MM.1S (cell line): Measurements from ENCODE around the gene MAP3K8.

Experiments used
- DNase-seq: peaks from one replicate; pipeline ENCODE4 v3.0.0-alpha.2; 2015
- H2AFZ ChIP-seq: fragments of 300-600 bp; sonication (generic); 2 replicates; pipeline ENCODE4 v1.6.0; 2016; ENCODE audit warnings: antibody characterized with exemption, low read length
- H3F3A ChIP-seq: fragments of 300-600 bp; sonication (generic); 2 replicates; pipeline ENCODE4 v1.6.1; 2016; ENCODE audit warnings: mild to moderate bottlenecking, antibody characterized with exemption, low read length, moderate library complexity, mixed read lengths; ENCODE audit not compliant: insufficient read depth
- H3K27ac ChIP-seq: fragments of 300-600 bp; sonication (generic); 2 replicates; pipeline ENCODE4 v1.5.1; 2016; ENCODE audit warnings: mild to moderate bottlenecking, low read length
- H3K27me3 ChIP-seq: fragments of 300-600 bp; sonication (generic); replicated peaks from 2 replicates; pipeline ENCODE4 v1.6.0; 2016; ENCODE audit warnings: low read length; ENCODE audit not compliant: insufficient read depth
- H3K36me3 ChIP-seq: fragments of 300-600 bp; sonication (generic); replicated peaks from 2 replicates; pipeline ENCODE4 v1.6.1; 2016; ENCODE audit warnings: mild to moderate bottlenecking, low read length, mixed read lengths; ENCODE audit not compliant: insufficient read depth
- H3K4me1 ChIP-seq: fragments of 300-600 bp; sonication (generic); 2 replicates; pipeline ENCODE4 v1.6.1; 2016; ENCODE audit warnings: low read length, mixed read lengths
- H3K4me2 ChIP-seq: fragments of 300-600 bp; sonication (generic); 2 replicates; pipeline ENCODE4 v1.6.0; 2016; ENCODE audit warnings: low read depth, low read length
- H3K4me3 ChIP-seq: fragments of 300-600 bp; sonication (generic); 2 replicates; pipeline ENCODE4 v1.5.1; 2016; ENCODE audit warnings: low read length, mixed read lengths
- H3K79me2 ChIP-seq: fragments of 300-600 bp; sonication (generic); 2 replicates; pipeline ENCODE4 v1.6.1; 2016; ENCODE audit warnings: mixed run types, low read length, mixed read lengths
- H3K9ac ChIP-seq: fragments of 300-600 bp; sonication (generic); 2 replicates; pipeline ENCODE4 v1.6.1; 2016; ENCODE audit warnings: low read length, mixed read lengths
- H3K9me2 ChIP-seq: fragments of 300-600 bp; sonication (generic); replicated peaks from 2 replicates; pipeline ENCODE4 v1.6.1; 2016; ENCODE audit warnings: mild to moderate bottlenecking, low read length, mixed read lengths; ENCODE audit not compliant: insufficient read depth
- H3K9me3 ChIP-seq: fragments of 300-600 bp; sonication (generic); replicated peaks from 2 replicates; pipeline ENCODE4 v1.6.1; 2016; ENCODE audit warnings: mild to moderate bottlenecking, low read length, mixed read lengths; ENCODE audit not compliant: insufficient read depth
- H4K20me1 ChIP-seq: fragments of 300-600 bp; sonication (generic); 2 replicates; pipeline ENCODE4 v1.6.1; 2016; ENCODE audit warnings: mild to moderate bottlenecking, low read length, moderate library complexity, mixed read lengths; ENCODE audit not compliant: insufficient read depth
- EZH2 ChIP-seq: fragments of 300-600 bp; sonication (generic); optimal IDR thresholded peaks from 2 replicates; pipeline ENCODE3; 2017; ENCODE audit warnings: low read depth, mild to moderate bottlenecking, antibody characterized with exemption, low read length, mixed read lengths
- EZH2phosphoT487 ChIP-seq: fragments of 300-600 bp; sonication (generic); IDR thresholded peaks from 2 replicates; pipeline ENCODE4 v1.6.1; 2018; ENCODE audit warnings: antibody characterized with exemption, low read length
- TF ChIP-seq, protein P1 (sequence below): fragments of 300-600 bp; sonication (generic); IDR thresholded peaks from 2 replicates; pipeline ENCODE4 v1.5.1; 2016; ENCODE audit warnings: antibody characterized with exemption, low read length, mixed read lengths

The MAP3K8 gene

DNA sequence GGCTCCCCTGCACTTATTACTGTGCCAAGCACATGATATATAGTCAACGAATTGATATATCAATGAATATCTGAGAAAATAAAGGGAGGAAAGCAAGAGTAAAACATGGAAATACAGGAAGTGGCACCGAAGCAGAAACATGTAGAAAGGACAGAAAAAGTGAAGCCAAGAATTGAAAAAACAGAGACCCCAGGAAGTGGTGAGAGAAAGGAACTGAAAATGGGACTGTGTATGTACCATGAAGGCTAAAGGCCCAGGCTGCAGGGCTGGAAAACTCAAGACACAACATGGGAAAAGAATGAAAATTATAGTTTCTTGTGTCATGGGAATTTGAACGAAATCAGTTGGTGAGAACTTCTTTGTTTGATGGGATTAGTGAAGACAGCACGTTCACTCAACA, 60.6 kb downstream of the MAP3K8 start:
- Histone ChIP-seq H3K36me3 (no peaks in the 10 kb centered on the region), H3F3A (no peaks in the 10 kb centered on the region), H3K79me2 (no peaks in the 10 kb centered on the region), H3K4me2 (no peak overlapping the region), H3K9me3 (no peaks in the 10 kb centered on the region), H4K20me1 (no peaks in the 10 kb centered on the region), H3K27me3 (no peaks in the 10 kb centered on the region), H3K4me1 (peaks cover 15% of the 10 kb centered on the region), H3K9ac (no peak overlapping the region), H3K27ac (no peak overlapping the region), H3K4me3 (no peak overlapping the region), H2AFZ (no peak overlapping the region), H3K9me2 (no peaks in the 10 kb centered on the region)
- TF ChIP-seq, protein P1, sequence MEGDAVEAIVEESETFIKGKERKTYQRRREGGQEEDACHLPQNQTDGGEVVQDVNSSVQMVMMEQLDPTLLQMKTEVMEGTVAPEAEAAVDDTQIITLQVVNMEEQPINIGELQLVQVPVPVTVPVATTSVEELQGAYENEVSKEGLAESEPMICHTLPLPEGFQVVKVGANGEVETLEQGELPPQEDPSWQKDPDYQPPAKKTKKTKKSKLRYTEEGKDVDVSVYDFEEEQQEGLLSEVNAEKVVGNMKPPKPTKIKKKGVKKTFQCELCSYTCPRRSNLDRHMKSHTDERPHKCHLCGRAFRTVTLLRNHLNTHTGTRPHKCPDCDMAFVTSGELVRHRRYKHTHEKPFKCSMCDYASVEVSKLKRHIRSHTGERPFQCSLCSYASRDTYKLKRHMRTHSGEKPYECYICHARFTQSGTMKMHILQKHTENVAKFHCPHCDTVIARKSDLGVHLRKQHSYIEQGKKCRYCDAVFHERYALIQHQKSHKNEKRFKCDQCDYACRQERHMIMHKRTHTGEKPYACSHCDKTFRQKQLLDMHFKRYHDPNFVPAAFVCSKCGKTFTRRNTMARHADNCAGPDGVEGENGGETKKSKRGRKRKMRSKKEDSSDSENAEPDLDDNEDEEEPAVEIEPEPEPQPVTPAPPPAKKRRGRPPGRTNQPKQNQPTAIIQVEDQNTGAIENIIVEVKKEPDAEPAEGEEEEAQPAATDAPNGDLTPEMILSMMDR = no peak
- TF ChIP-seq EZH2 = no peak
- no peak for TF ChIP-seq EZH2phosphoT487
- no peak for DNase-seq

DNA sequence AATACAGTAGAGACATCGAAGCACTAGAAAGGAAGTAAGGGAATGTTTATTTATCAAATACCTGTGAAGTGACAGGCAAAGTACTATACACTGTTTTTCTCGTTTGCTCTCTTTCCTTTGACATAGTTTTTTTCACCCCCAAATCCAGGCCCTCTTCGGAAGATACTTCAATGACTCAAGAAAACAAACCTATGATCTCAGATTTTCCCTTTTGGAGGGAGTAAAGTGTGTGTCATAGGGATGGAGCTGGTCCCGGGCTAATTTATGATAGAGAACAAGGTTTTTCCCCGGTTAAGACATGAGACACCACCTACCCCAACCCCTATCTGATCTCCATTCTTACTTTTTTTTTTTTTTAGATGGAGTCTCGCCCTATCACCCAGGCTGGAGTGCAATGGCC, 61.7 kb downstream of the MAP3K8 start:
- no peaks in the 10 kb centered on the region for H4K20me1 ChIP-seq
- H3K36me3 ChIP-seq = no peaks in the 10 kb centered on the region
- H2AFZ ChIP-seq = no peak overlapping the region
- H3K27ac ChIP-seq = no peak overlapping the region
- no peak overlapping the region for H3K4me2 ChIP-seq
- no peak for DNase-seq
- no peaks in the 10 kb centered on the region for H3F3A ChIP-seq
- H3K4me1 ChIP-seq = peaks cover 11% of the 10 kb centered on the region
- no peak overlapping the region for H3K4me3 ChIP-seq
- H3K27me3 ChIP-seq = no peaks in the 10 kb centered on the region
- no peak overlapping the region for H3K9ac ChIP-seq
- no peaks in the 10 kb centered on the region for H3K9me3 ChIP-seq
- no peaks in the 10 kb centered on the region for H3K79me2 ChIP-seq
- no peaks in the 10 kb centered on the region for H3K9me2 ChIP-seq
- TF ChIP-seq, protein P1 = no peak
- no peak for TF ChIP-seq EZH2phosphoT487
- TF ChIP-seq EZH2 = no peak

DNA sequence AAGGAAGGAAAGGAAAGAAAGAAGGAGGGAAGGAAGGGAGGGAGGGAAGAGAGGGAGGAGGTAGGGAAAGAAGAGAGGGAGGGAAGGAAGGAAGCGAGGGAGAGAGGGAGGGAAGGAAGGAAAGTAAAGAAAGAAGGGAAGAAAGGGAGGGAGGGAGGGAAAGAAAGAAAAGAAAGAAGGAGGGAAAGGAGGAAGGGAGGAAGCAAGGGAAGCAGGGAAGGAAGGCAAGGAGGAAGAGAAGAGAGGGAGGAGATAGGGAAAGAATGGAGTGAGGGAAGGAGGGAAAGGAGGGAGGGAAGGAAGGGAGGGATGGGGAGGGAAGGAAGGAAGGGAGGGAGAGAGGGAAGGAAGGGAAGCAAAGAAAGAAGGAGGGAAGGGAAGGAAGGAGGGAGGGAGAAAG, 65.8 kb downstream of the MAP3K8 start:
- Histone ChIP-seq H3K9me2 (no peaks in the 10 kb centered on the region), H3F3A (peaks cover 14% of the 10 kb centered on the region), H3K36me3 (no peaks in the 10 kb centered on the region), H3K27ac (no peak overlapping the region), H3K79me2 (no peaks in the 10 kb centered on the region), H3K9ac (no peak overlapping the region), H4K20me1 (no peaks in the 10 kb centered on the region), H3K4me2 (no peak overlapping the region), H3K4me1 (peaks cover 14% of the 10 kb centered on the region), H3K27me3 (no peaks in the 10 kb centered on the region), H3K9me3 (no peaks in the 10 kb centered on the region), H2AFZ (no peak overlapping the region), H3K4me3 (no peak overlapping the region)
- DNase-seq = no peak
- TF ChIP-seq EZH2 (no peak), EZH2phosphoT487 (no peak)
- TF ChIP-seq, protein P1 = no peak

DNA sequence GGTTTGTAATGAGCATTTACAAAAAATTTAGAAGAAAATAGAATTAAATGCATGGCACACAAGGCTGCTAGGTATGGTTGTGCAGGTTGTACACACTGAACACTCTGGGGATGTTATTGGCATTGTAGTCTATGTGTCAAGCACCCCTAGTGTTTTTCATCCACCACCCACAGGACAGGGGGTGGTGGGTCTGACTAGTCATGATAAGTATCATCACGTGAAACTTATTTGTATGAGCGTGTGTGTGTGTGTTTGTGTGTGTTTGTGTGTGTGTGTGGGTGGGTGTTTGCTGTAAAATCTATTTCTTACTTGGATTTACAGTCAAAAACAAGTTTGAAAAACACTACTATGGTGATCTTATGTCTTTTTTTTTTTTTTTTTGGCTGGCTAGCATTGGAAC, 66.5 kb downstream of the MAP3K8 start:
- TF ChIP-seq EZH2phosphoT487 (no peak), EZH2 (no peak)
- TF ChIP-seq, protein P1 = no peak
- Histone ChIP-seq H3K4me1 (peaks cover 14% of the 10 kb centered on the region), H3K27ac (no peak overlapping the region), H3K9me3 (no peaks in the 10 kb centered on the region), H3K4me3 (no peak overlapping the region), H3K4me2 (no peak overlapping the region), H3K79me2 (no peaks in the 10 kb centered on the region), H4K20me1 (no peaks in the 10 kb centered on the region), H3F3A (peaks cover 14% of the 10 kb centered on the region), H3K9me2 (no peaks in the 10 kb centered on the region), H3K9ac (no peak overlapping the region), H3K36me3 (no peaks in the 10 kb centered on the region), H3K27me3 (no peaks in the 10 kb centered on the region), H2AFZ (no peak overlapping the region)
- DNase-seq = no peak
